Neutrophil (primary cell): ENCODE measurements around the gene CCDC112.

Experiments
- H3K27ac ChIP-seq: fragments of 200-600 bp; sonication (generic); 2 replicates; pipeline ENCODE4 v1.5.1; 2016; ENCODE audit warnings: mild to moderate bottlenecking, moderate library complexity
- H3K27me3 ChIP-seq: fragments of 200-600 bp; sonication (generic); 2 replicates; pipeline ENCODE4 v1.6.0; 2016; ENCODE audit warnings: mild to moderate bottlenecking
- H3K36me3 ChIP-seq: fragments of 200-600 bp; sonication (generic); 2 replicates; pipeline ENCODE4 v1.5.1; 2017
- H3K4me1 ChIP-seq, 2 experiments: fragments of 200-600 bp in 1 of 2; sonication (generic) in 1 of 2; 1 replicate in 1 of 2; 2 replicates in 1 of 2; pipeline versions ENCODE4 v1.5.1 to v1.6.1; 2013 to 2016; ENCODE audit warnings: low read depth in 1 of 2, low read length in 1 of 2, mild to moderate bottlenecking in 1 of 2, moderate library complexity in 1 of 2; ENCODE audit not compliant: control insufficient read depth in 1 of 2, insufficient read depth in 1 of 2
- H3K4me3 ChIP-seq, 2 experiments: fragments of 200-600 bp in 1 of 2; sonication (generic) in 1 of 2; 1 replicate in 1 of 2; 2 replicates in 1 of 2; pipeline ENCODE4 v1.5.1; 2013 to 2016; ENCODE audit warnings: low read depth in 1 of 2, low read length in 1 of 2, mild to moderate bottlenecking in 1 of 2, moderate library complexity in 1 of 2
- H3K9me3 ChIP-seq: fragments of 200-600 bp; sonication (generic); 2 replicates; pipeline ENCODE4 v1.5.1; 2016
- CTCF ChIP-seq: fragments of 200-600 bp; sonication (generic); IDR thresholded peaks from 2 replicates; pipeline ENCODE4 v1.5.1; 2016; ENCODE audit warnings: antibody characterized with exemption

Gene CCDC112

GRCh38 chr5:115289104-115289503 lies 7.3 kb downstream of the CCDC112 start:
- Histone ChIP-seq H3K27ac (no peak overlapping the region), H3K36me3 (no peaks in the 10 kb centered on the region), H3K9me3 (no peaks in the 10 kb centered on the region), H3K4me3 (no peak overlapping the region), H3K4me1 (no peaks in the 10 kb centered on the region), H3K27me3 (peaks cover 6% of the 10 kb centered on the region)
- TF ChIP-seq CTCF = no peak

GRCh38 chr5:115284021-115284420 lies 12.4 kb downstream of the CCDC112 start:
- no peaks in the 10 kb centered on the region for H3K27me3 ChIP-seq
- H3K36me3 ChIP-seq = no peaks in the 10 kb centered on the region
- no peaks in the 10 kb centered on the region for H3K9me3 ChIP-seq
- H3K4me3 ChIP-seq = no peak overlapping the region
- H3K4me1 ChIP-seq = no peaks in the 10 kb centered on the region
- TF ChIP-seq CTCF = no peak
- no peak overlapping the region for H3K27ac ChIP-seq

GRCh38 chr5:115282131-115282530 lies 14.3 kb downstream of the CCDC112 start:
- H3K9me3 ChIP-seq = no peaks in the 10 kb centered on the region

GRCh38 chr5:115274584-115274983 lies 21.9 kb downstream of the CCDC112 start:
- peak overlapping the region in 1 of 2 experiments; percentile 1 for H3K4me3 ChIP-seq

More at GRCh38 chr5:115282131-115282530, 14.3 kb downstream of the CCDC112 start:
- H3K27me3 ChIP-seq = no peaks in the 10 kb centered on the region
- no peak overlapping the region for H3K4me3 ChIP-seq
- no peak overlapping the region for H3K27ac ChIP-seq
- no peak for TF ChIP-seq CTCF
- H3K4me1 ChIP-seq = no peaks in the 10 kb centered on the region
- no peaks in the 10 kb centered on the region for H3K36me3 ChIP-seq

GRCh38 chr5:115272297-115272958 lies 24.0 kb downstream of the CCDC112 start:
- no peak for TF ChIP-seq CTCF
- Histone ChIP-seq H3K4me1 (peaks cover 14 to 15% of the 10 kb centered on the region in 2 experiments), H3K4me3 (no peak overlapping the region), H3K9me3 (no peaks in the 10 kb centered on the region), H3K36me3 (peaks cover 6% of the 10 kb centered on the region), H3K27ac (no peak overlapping the region), H3K27me3 (no peaks in the 10 kb centered on the region)

More at GRCh38 chr5:115274584-115274983, 21.9 kb downstream of the CCDC112 start:
- H3K27ac ChIP-seq = peak overlapping the region; percentile 73
- H3K27me3 ChIP-seq = no peaks in the 10 kb centered on the region
- no peaks in the 10 kb centered on the region for H3K9me3 ChIP-seq
- H3K36me3 ChIP-seq = no peaks in the 10 kb centered on the region
- H3K4me1 ChIP-seq = peaks cover 14 to 15% of the 10 kb centered on the region in 2 experiments
- TF ChIP-seq CTCF = no peak
